WERI-Rb-1 (cell line): ENCODE measurements around the gene FTO.

Experiments
- DNase-seq: peaks from one replicate; pipeline ENCODE4 v3.0.0-alpha.2; 2020
- H3K27ac ChIP-seq: fragments of 250-450 bp; sonication (Bioruptor Pico); 2 replicates; pipeline ENCODE4 v1.5.1; 2020; ENCODE audit warnings: mild to moderate bottlenecking, moderate library complexity
- H3K27me3 ChIP-seq: fragments of 250-450 bp; sonication (Bioruptor Pico); 2 replicates; pipeline ENCODE4 v1.5.1; 2021; ENCODE audit warnings: mild to moderate bottlenecking, low read depth, moderate library complexity; ENCODE audit not compliant: insufficient read depth, severe bottlenecking
- H3K36me3 ChIP-seq: fragments of 250-450 bp; sonication (Bioruptor Pico); 2 replicates; pipeline ENCODE4 v1.5.1; 2020; ENCODE audit warnings: mild to moderate bottlenecking, moderate library complexity
- H3K4me3 ChIP-seq: 2 replicates; pipeline ENCODE4 v1.5.1; 2011; ENCODE audit warnings: low read depth, mild to moderate bottlenecking, control low read depth, low read length
- H3K9me3 ChIP-seq: fragments of 250-450 bp; sonication (Bioruptor Pico); 2 replicates; pipeline ENCODE4 v1.5.1; 2021; ENCODE audit warnings: mild to moderate bottlenecking, moderate library complexity; ENCODE audit not compliant: severe bottlenecking
- CTCF ChIP-seq: IDR thresholded peaks from 2 replicates; pipeline ENCODE4 v1.5.1; 2011; ENCODE audit warnings: low read depth, mild to moderate bottlenecking, control low read depth, inconsistent platforms, low read length

FTO gene

GRCh38 chr16:54199487-54200160 is 495.7 kb downstream of the FTO start:
- Histone ChIP-seq H3K4me3 (peak overlapping the region; percentile 26), H3K27me3 (no peaks in the 10 kb centered on the region), H3K36me3 (no peaks in the 10 kb centered on the region), H3K9me3 (no peaks in the 10 kb centered on the region), H3K27ac (no peak overlapping the region)
- DNase-seq, result peak; percentile 72
- TF ChIP-seq CTCF, result no peak

GRCh38 chr16:54200161-54200534 is 496.2 kb downstream of the FTO start:
- H3K4me3 ChIP-seq, result no peak overlapping the region

GRCh38 chr16:54200720-54201119 is 496.8 kb downstream of the FTO start:
- TF ChIP-seq CTCF, result no peak
- no peaks in the 10 kb centered on the region for H3K36me3 ChIP-seq
- H3K27ac ChIP-seq, result no peak overlapping the region
- DNase-seq, result no peak
- no peaks in the 10 kb centered on the region for H3K27me3 ChIP-seq
- no peaks in the 10 kb centered on the region for H3K9me3 ChIP-seq
- H3K4me3 ChIP-seq, result no peak overlapping the region

More at GRCh38 chr16:54200161-54200534, 496.2 kb downstream of the FTO start:
- Histone ChIP-seq H3K27me3 (no peaks in the 10 kb centered on the region), H3K36me3 (no peaks in the 10 kb centered on the region), H3K27ac (no peak overlapping the region), H3K9me3 (no peaks in the 10 kb centered on the region)
- no peak for TF ChIP-seq CTCF
- no peak for DNase-seq

GRCh38 chr16:54201200-54201599 is 497.2 kb downstream of the FTO start:
- no peak overlapping the region for H3K27ac ChIP-seq
- H3K27me3 ChIP-seq, result no peaks in the 10 kb centered on the region
- no peak for DNase-seq
- no peak for TF ChIP-seq CTCF
- no peaks in the 10 kb centered on the region for H3K36me3 ChIP-seq
- no peak overlapping the region for H3K4me3 ChIP-seq
- H3K9me3 ChIP-seq, result no peaks in the 10 kb centered on the region
